IPS-15b (cell line): ENCODE results near the gene ADAMTSL1.

Experiments
- H3K27me3 ChIP-seq: one replicate; pipeline ENCODE4 v1.6.1; 2013; ENCODE audit warnings: low read length; ENCODE audit not compliant: control insufficient read depth, insufficient read depth
- H3K36me3 ChIP-seq: one replicate; pipeline ENCODE4 v1.6.1; 2013; ENCODE audit warnings: low read length; ENCODE audit not compliant: control insufficient read depth, insufficient read depth
- H3K4me1 ChIP-seq: one replicate; pipeline ENCODE4 v1.6.1; 2013; ENCODE audit warnings: mild to moderate bottlenecking, low read length; ENCODE audit not compliant: control insufficient read depth, insufficient read depth
- H3K4me3 ChIP-seq: one replicate; pipeline ENCODE4 v1.5.1; 2013; ENCODE audit warnings: low read depth, low read length
- H3K9ac ChIP-seq: one replicate; pipeline ENCODE4 v1.6.1; 2013; ENCODE audit warnings: low read depth, mild to moderate bottlenecking, low read length
- H3K9me3 ChIP-seq: one replicate; pipeline ENCODE4 v1.6.1; 2013; ENCODE audit warnings: mild to moderate bottlenecking, low read length; ENCODE audit not compliant: control insufficient read depth, insufficient read depth

ADAMTSL1 gene

GRCh38 chr9:18721267-18721994, 247.5 kb downstream of the ADAMTSL1 start:
- no peaks in the 10 kb centered on the region for H3K9me3 ChIP-seq
- no peaks in the 10 kb centered on the region for H3K27me3 ChIP-seq
- no peak overlapping the region for H3K4me3 ChIP-seq
- no peaks in the 10 kb centered on the region for H3K4me1 ChIP-seq
- H3K9ac ChIP-seq, result no peak overlapping the region
- no peaks in the 10 kb centered on the region for H3K36me3 ChIP-seq

- H3K9me3 ChIP-seq, result no peaks in the 10 kb centered on the region
- H3K9ac ChIP-seq, result no peak overlapping the region
- no peaks in the 10 kb centered on the region for H3K4me1 ChIP-seq
- H3K4me3 ChIP-seq, result no peak overlapping the region
- no peaks in the 10 kb centered on the region for H3K27me3 ChIP-seq
- no peaks in the 10 kb centered on the region for H3K36me3 ChIP-seq
Observed at GRCh38 chr9:18721995-18722310, 248.0 kb downstream of the ADAMTSL1 start.

- no peak overlapping the region for H3K9ac ChIP-seq
Observed at GRCh38 chr9:18722882-18723281, 248.9 kb downstream of the ADAMTSL1 start.

DNA sequence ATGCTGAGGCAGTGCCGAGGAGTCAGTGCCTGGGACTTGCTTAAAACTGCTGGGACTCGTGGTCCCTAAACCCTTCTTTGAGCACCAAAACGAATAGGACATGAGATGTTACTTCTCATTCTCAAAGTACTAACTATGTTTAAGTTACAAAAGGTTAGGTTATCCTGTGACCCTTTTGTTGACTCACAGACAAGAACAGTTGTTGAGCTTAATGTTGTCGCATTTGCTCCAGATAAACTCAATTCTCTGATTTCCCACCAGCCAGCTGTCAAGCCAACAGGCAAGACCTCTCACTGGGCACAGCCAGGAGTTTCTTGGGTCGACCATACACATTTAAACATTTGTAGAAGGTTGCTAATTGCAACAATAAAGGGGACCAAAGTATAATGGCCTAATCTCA, 249.4 kb downstream of the ADAMTSL1 start:
- Histone ChIP-seq H3K4me3 (no peak overlapping the region), H3K9ac (no peak overlapping the region), H3K36me3 (no peaks in the 10 kb centered on the region), H3K9me3 (no peaks in the 10 kb centered on the region), H3K27me3 (no peaks in the 10 kb centered on the region), H3K4me1 (no peaks in the 10 kb centered on the region)

More at GRCh38 chr9:18722882-18723281, 248.9 kb downstream of the ADAMTSL1 start:
- Histone ChIP-seq H3K36me3 (no peaks in the 10 kb centered on the region), H3K4me3 (no peak overlapping the region), H3K9me3 (no peaks in the 10 kb centered on the region), H3K27me3 (no peaks in the 10 kb centered on the region), H3K4me1 (no peaks in the 10 kb centered on the region)

DNA sequence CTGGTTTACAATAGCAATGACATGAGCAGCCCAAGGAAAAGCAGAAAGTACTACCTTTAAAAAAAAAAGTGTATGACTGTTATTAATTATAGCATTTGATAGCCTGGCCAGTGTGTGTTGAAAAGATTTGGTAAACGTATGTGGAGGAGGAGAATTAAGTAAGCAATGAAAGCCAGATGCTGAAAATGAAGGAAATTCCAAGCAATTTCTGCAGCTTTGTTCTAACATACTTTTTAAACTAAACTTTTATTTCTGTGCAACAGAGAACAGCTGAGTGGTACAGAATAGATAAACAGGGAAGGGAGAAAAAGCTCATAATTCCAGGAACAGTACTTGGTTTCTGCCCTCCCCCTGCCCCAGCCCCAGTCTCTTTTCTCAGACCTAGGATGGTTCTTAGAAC, 252.6 kb downstream of the ADAMTSL1 start:
- H3K36me3 ChIP-seq, result no peaks in the 10 kb centered on the region
- no peaks in the 10 kb centered on the region for H3K9me3 ChIP-seq
- no peak overlapping the region for H3K4me3 ChIP-seq
- H3K27me3 ChIP-seq, result no peaks in the 10 kb centered on the region
- no peak overlapping the region for H3K9ac ChIP-seq
- H3K4me1 ChIP-seq, result no peaks in the 10 kb centered on the region

DNA sequence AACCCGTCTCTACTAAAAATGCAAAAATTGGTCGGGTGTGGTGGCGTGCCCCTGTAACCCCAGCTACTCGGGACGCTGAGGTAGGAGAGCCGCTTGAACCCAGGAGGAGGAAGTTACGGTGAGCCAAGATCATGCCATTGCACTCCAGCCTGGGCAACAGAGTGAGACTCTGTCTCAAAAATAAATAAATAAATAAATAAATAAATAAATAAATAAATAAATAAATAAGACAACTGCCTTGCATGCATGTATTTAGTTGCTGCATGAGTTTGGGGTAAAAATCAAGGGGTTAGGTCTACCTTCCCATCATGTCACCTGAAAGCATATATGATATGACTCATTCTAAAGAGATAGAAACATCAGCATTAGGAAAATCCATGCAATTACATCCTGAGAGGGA, 254.0 kb downstream of the ADAMTSL1 start:
- Histone ChIP-seq H3K36me3 (no peaks in the 10 kb centered on the region), H3K9ac (no peak overlapping the region), H3K9me3 (no peaks in the 10 kb centered on the region)

GRCh38 chr9:18728642-18729041, 254.7 kb downstream of the ADAMTSL1 start:
- Histone ChIP-seq H3K4me3 (no peak overlapping the region), H3K9ac (no peak overlapping the region), H3K9me3 (no peaks in the 10 kb centered on the region), H3K4me1 (no peaks in the 10 kb centered on the region), H3K27me3 (no peaks in the 10 kb centered on the region), H3K36me3 (no peaks in the 10 kb centered on the region)

More for the DNA sequence above, 254.0 kb downstream of the ADAMTSL1 start:
- Histone ChIP-seq H3K4me3 (no peak overlapping the region), H3K4me1 (no peaks in the 10 kb centered on the region), H3K27me3 (no peaks in the 10 kb centered on the region)

DNA sequence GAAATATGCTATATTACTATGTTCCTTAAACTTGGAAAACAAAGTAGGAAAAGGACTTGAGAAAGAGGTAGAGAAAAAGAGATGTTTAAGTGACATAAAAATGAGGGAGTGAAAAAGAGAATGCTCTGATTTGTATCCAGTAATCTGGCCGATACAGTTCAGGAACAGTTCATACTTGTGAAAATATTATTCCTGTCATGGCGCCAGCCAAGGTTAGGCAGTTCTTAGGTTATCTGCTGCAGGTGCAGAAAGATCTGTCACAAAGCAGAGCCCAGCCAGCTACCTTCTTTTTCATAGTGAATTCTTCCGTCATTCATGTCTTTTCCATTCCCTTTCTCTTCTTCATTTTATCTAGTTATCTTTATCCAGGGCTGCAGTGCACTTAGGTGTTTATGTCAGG, 256.3 kb downstream of the ADAMTSL1 start:
- Histone ChIP-seq H3K9ac (no peak overlapping the region), H3K4me3 (no peak overlapping the region), H3K36me3 (no peaks in the 10 kb centered on the region), H3K4me1 (no peaks in the 10 kb centered on the region), H3K27me3 (no peaks in the 10 kb centered on the region), H3K9me3 (no peaks in the 10 kb centered on the region)

- H3K36me3 ChIP-seq, result no peaks in the 10 kb centered on the region
Observed at GRCh38 chr9:18739127-18739526, 265.2 kb downstream of the ADAMTSL1 start.

DNA sequence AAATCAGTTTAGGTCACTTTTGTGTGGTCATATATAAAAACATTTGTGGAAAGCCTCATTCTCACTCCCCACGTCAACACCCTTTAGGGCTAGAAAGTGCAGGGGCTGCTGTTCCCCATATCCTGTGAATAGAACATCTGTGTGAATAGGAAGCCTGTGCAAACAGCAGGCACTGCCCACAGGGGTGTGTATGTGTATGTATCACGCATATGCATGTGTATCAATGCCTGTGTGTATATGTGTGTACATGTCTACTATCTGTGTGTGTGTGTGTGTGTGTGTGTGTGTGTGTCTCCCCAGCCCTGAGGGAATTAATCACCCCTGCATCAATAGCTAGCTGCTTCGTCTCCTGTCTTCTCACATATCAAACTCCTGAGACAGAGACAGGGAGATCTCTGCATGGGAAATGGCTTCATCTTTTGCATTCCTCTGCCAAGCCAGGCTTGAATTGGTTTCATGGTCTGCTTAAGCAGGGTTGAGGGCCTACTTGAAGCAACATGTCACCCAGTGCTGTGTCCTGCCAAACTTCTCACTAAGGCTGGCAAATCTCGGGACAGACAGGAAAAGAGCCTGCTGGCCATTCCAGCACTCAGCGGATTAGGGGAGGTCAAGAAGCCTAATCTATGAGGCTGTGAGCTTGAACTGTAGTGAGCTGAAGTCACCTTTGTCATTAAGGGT, 265.8 kb downstream of the ADAMTSL1 start:
- Histone ChIP-seq H3K4me3 (no peak overlapping the region), H3K9me3 (no peaks in the 10 kb centered on the region), H3K36me3 (no peaks in the 10 kb centered on the region), H3K27me3 (no peaks in the 10 kb centered on the region), H3K9ac (no peak overlapping the region), H3K4me1 (no peaks in the 10 kb centered on the region)

More at GRCh38 chr9:18739127-18739526, 265.2 kb downstream of the ADAMTSL1 start:
- no peaks in the 10 kb centered on the region for H3K9me3 ChIP-seq
- H3K27me3 ChIP-seq, result no peaks in the 10 kb centered on the region
- no peak overlapping the region for H3K4me3 ChIP-seq
- H3K9ac ChIP-seq, result no peak overlapping the region
- no peaks in the 10 kb centered on the region for H3K4me1 ChIP-seq

DNA sequence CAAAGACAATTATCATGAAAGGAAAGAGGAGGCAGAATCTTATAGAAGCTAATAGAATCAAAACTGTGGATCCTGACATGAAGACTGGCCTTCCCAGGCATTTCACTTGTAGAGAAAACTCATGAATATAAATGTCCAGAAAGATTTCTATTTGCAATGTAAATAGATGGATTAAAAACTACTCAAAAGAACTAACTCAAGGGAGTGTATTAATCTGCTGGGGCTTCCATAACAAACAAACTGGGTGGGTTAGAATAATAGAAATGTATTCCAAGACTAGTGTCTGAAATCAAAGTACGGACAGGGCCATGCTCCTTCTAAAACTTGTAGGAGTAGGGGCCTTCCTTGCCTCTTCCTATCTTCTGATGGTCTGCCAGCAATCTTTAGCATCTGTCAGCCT, 267.4 kb downstream of the ADAMTSL1 start:
- Histone ChIP-seq H3K9me3 (no peaks in the 10 kb centered on the region), H3K4me3 (no peak overlapping the region), H3K27me3 (no peaks in the 10 kb centered on the region), H3K9ac (no peak overlapping the region), H3K36me3 (no peaks in the 10 kb centered on the region), H3K4me1 (no peaks in the 10 kb centered on the region)

DNA sequence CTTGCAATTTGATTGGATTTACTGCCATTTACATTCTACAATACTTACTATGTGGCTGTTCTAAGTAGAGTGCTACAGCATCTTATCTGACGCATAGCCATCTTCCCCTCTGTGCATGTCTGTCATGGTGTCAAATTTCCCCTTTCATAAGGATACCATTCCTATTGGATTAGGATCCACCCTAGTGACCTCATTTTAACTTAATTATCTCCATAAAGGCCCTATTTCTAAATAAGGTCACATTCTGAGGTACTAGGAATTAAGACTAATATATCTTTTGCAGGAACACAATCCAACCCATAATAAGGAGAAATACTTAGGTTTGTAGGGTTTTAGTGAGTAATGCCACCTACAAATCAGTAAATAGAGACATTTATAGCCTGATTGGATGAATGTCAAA, 268.0 kb downstream of the ADAMTSL1 start:
- H3K36me3 ChIP-seq, result no peaks in the 10 kb centered on the region
- no peaks in the 10 kb centered on the region for H3K27me3 ChIP-seq
- no peaks in the 10 kb centered on the region for H3K9me3 ChIP-seq
- no peak overlapping the region for H3K9ac ChIP-seq
- H3K4me1 ChIP-seq, result no peaks in the 10 kb centered on the region
- H3K4me3 ChIP-seq, result no peak overlapping the region
